ENCODE data around the gene THUMPD2. TPM values are rescaled to one million over a fixed set of nuclear protein-coding genes. Genes with fewer than 3 reads are reported as not detected.

THUMPD2 gene
- total RNA-seq, 1 experiment from 2014 or later = 19.5 TPM

DNA sequence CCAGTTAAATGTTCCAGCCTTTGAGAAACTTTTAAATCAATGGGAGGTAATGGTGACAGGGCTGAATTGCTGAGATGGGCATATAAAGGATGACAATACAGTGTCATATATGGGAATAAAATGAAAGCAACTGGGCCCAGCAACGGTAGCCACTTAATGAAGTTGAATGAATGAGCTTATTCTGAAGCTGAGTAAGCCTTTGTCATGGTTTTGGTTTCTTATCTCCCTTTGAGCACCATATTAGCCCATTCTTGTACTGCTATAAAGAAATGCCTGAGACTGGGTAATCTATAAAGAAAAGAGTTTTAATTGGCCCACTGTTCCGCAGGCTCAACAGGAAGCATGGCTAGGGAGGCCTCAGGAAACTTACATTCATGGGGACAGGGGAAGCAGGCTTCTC lies 3.5 kb upstream of the THUMPD2 start:
- Mint-ChIP-seq H3K9me3 (no peaks in the 10 kb centered on the region), H3K27me3 (ENCODE audit: low read depth) (peaks cover 1% of the 10 kb centered on the region), H3K4me3 (no peak overlapping the region), H3K4me1 (peaks cover 34 to 35% of the 10 kb centered on the region in 2 experiments), H3K36me3 (ENCODE audit: insufficient read depth in 1 of 3, low read depth in 3 of 3) (peaks cover 1 to 5% (median 2%) of the 10 kb centered on the region in 3 experiments; a peak in 3 of 7 replicates), H3K27ac (no peak overlapping the region)
- no peak overlapping the region for H3K23ac ChIP-seq (ENCODE audit: insufficient read length, low read depth, low read length)
- H4K5ac ChIP-seq (ENCODE audit: insufficient read length, low read depth, low read length) = no peak overlapping the region
- H2BK20ac ChIP-seq (ENCODE audit: low read depth, low read length, poor library complexity, severe bottlenecking) = no peak overlapping the region
- no peaks in the 10 kb centered on the region for H4K20me1 ChIP-seq (ENCODE audit: control insufficient read depth, insufficient read depth, insufficient read length)
- H3K9me3 ChIP-seq (ENCODE audit: control insufficient read depth, low read depth, low read length) = no peaks in the 10 kb centered on the region
- no peak overlapping the region for H2BK12ac ChIP-seq (ENCODE audit: insufficient read length, low read depth, low read length)
- H3K4me2 ChIP-seq (ENCODE audit: insufficient read depth, insufficient read length, low read length) = no peak overlapping the region
- no peak overlapping the region for H3K9ac ChIP-seq (ENCODE audit: extremely low read depth, insufficient read length, low read length)
- no peak overlapping the region for H3K27ac ChIP-seq (ENCODE audit: insufficient read length, low read depth, low read length)
- TF ChIP-seq, protein P1, sequence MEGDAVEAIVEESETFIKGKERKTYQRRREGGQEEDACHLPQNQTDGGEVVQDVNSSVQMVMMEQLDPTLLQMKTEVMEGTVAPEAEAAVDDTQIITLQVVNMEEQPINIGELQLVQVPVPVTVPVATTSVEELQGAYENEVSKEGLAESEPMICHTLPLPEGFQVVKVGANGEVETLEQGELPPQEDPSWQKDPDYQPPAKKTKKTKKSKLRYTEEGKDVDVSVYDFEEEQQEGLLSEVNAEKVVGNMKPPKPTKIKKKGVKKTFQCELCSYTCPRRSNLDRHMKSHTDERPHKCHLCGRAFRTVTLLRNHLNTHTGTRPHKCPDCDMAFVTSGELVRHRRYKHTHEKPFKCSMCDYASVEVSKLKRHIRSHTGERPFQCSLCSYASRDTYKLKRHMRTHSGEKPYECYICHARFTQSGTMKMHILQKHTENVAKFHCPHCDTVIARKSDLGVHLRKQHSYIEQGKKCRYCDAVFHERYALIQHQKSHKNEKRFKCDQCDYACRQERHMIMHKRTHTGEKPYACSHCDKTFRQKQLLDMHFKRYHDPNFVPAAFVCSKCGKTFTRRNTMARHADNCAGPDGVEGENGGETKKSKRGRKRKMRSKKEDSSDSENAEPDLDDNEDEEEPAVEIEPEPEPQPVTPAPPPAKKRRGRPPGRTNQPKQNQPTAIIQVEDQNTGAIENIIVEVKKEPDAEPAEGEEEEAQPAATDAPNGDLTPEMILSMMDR (conservative IDR thresholded peaks at IDR 0.05) = no peak
- no peaks in the 10 kb centered on the region for H3K79me1 ChIP-seq (ENCODE audit: insufficient read depth, low read depth, low read length, poor library complexity, severe bottlenecking)
- no peaks in the 10 kb centered on the region for H3K27me3 ChIP-seq (ENCODE audit: insufficient read depth, low read length)
- no peak overlapping the region for H2BK120ac ChIP-seq (ENCODE audit: low read depth, low read length, poor library complexity, severe bottlenecking)
- no peaks in the 10 kb centered on the region; the same call in 1 of the 2 replicates for H3K4me1 ChIP-seq (ENCODE audit: insufficient read depth, low read length)
- H3K79me2 ChIP-seq (ENCODE audit: insufficient read depth, low read length) = peaks cover 3% of the 10 kb centered on the region; the same call in 1 of the 2 replicates
- H3T11ph ChIP-seq (ENCODE audit: low read length) = no peak overlapping the region
- H3K23me2 ChIP-seq (ENCODE audit: insufficient read length, low read depth, low read length, poor library complexity, severe bottlenecking) = peaks cover 7% of the 10 kb centered on the region
- no peak overlapping the region for H2BK5ac ChIP-seq (ENCODE audit: insufficient read length, low read length)
- H3K4ac ChIP-seq (ENCODE audit: low read depth, low read length) = no peak overlapping the region
- no peak overlapping the region for H2AFZ ChIP-seq (ENCODE audit: low read length)
- no peak for DNase-seq
- no peak overlapping the region for H2BK15ac ChIP-seq (ENCODE audit: low read depth, low read length)
- H3K14ac ChIP-seq (ENCODE audit: insufficient read depth, low read length) = no peak overlapping the region
- H2AK5ac ChIP-seq (ENCODE audit: insufficient read length, low read length) = no peak overlapping the region
- H4K8ac ChIP-seq (replicated peaks; ENCODE audit: insufficient read length, low read depth, low read length) = no peak overlapping the region
- no peak overlapping the region for H3K18ac ChIP-seq (ENCODE audit: insufficient read length, low read depth, low read length)
- H3K56ac ChIP-seq (ENCODE audit: insufficient read length, low read depth, low read length) = no peak overlapping the region
- H4K91ac ChIP-seq (ENCODE audit: insufficient read length, low read depth, low read length) = no peak overlapping the region
- WGBS (ENCODE audit: extremely low coverage, insufficient read length, low lambda C conversion rate) = no CpG with 5 or more reads among the region's 2 CpGs

Measured in H9 (cell line).